Chondrocyte (in vitro differentiated cells): ENCODE results near the gene HSF5. TPM values are rescaled to one million over a fixed set of nuclear protein-coding genes. Genes with fewer than 3 reads are reported as not detected.
"Not testable (repeated sequence)": the region's sequence is repeated elsewhere in the genome, so short reads cannot be mapped to it uniquely, and the experiment has no call there.

Experiments
- DNase-seq: peaks from one replicate; pipeline ENCODE4 v3.0.0; 2021; ENCODE audit warnings: mixed read lengths, low spot score
- H3K27ac Mint-ChIP-seq: one replicate; pipeline ENCODE4 v1.8.0; 2021; ENCODE audit warnings: mild to moderate bottlenecking, moderate library complexity, mixed read lengths; ENCODE audit not compliant: unreplicated experiment
- H3K27me3 Mint-ChIP-seq: 2 replicates; pipeline ENCODE4 v1.8.0; 2021; ENCODE audit warnings: low read depth, mixed read lengths
- H3K36me3 Mint-ChIP-seq: 2 replicates; pipeline ENCODE4 v1.8.0; 2021; ENCODE audit warnings: low read depth, mixed read lengths
- H3K4me1 Mint-ChIP-seq: 2 replicates; pipeline ENCODE4 v1.8.0; 2021; ENCODE audit warnings: low read depth, mild to moderate bottlenecking, mixed read lengths
- H3K4me3 Mint-ChIP-seq: one replicate; pipeline ENCODE4 v1.8.0; 2021; ENCODE audit warnings: mild to moderate bottlenecking, moderate library complexity, mixed read lengths; ENCODE audit not compliant: unreplicated experiment
- H3K9me3 Mint-ChIP-seq: 2 replicates; pipeline ENCODE4 v1.8.0; 2021; ENCODE audit warnings: low read depth, mixed read lengths
- CTCF ChIP-seq: fragments of 200-600 bp; sonication (generic); IDR thresholded peaks from 2 replicates; pipeline ENCODE4 v1.5.0; 2021; ENCODE audit warnings: antibody characterized with exemption, mild to moderate bottlenecking, moderate library complexity
- total RNA-seq: library from RNA; stranded (reverse); gene quantifications from 3 replicates; pipeline ENCODE4 v1.2.1, GENCODE V29; 2021

The HSF5 gene
- total RNA-seq, 1 donor from 2014 or later: not detected

GRCh38 chr17:58492238-58493121 is 4.3 kb upstream of the HSF5 start:
- no peak for DNase-seq
- H3K36me3 Mint-ChIP-seq: peaks cover 49% of the 10 kb centered on the region
- no peak overlapping the region for H3K4me3 Mint-ChIP-seq
- H3K27ac Mint-ChIP-seq: no peak overlapping the region
- no peak for TF ChIP-seq CTCF
- H3K9me3 Mint-ChIP-seq: no peaks in the 10 kb centered on the region
- no peaks in the 10 kb centered on the region for H3K27me3 Mint-ChIP-seq
- H3K4me1 Mint-ChIP-seq: no peaks in the 10 kb centered on the region

- no peak for TF ChIP-seq CTCF
Measured at GRCh38 chr17:58491510-58492045, 3.4 kb upstream of the HSF5 start.

GRCh38 chr17:58488428-58488890 is 251 bp upstream of the HSF5 start:
- no peak overlapping the region for H3K4me3 Mint-ChIP-seq
- no peaks in the 10 kb centered on the region for H3K27me3 Mint-ChIP-seq
- TF ChIP-seq CTCF: no peak
- no peaks in the 10 kb centered on the region for H3K9me3 Mint-ChIP-seq
- no peaks in the 10 kb centered on the region for H3K4me1 Mint-ChIP-seq
- H3K27ac Mint-ChIP-seq: no peak overlapping the region
- no peak for DNase-seq
- H3K36me3 Mint-ChIP-seq: peaks cover 26% of the 10 kb centered on the region

More at GRCh38 chr17:58491510-58492045, 3.4 kb upstream of the HSF5 start:
- H3K36me3 Mint-ChIP-seq: peaks cover 48% of the 10 kb centered on the region
- H3K9me3 Mint-ChIP-seq: no peaks in the 10 kb centered on the region
- DNase-seq: no peak
- no peak overlapping the region for H3K4me3 Mint-ChIP-seq
- H3K27me3 Mint-ChIP-seq: no peaks in the 10 kb centered on the region
- no peaks in the 10 kb centered on the region for H3K4me1 Mint-ChIP-seq
- H3K27ac Mint-ChIP-seq: no peak overlapping the region

- Mint-ChIP-seq H3K27me3 (no peaks in the 10 kb centered on the region), H3K4me3 (no peak overlapping the region), H3K36me3 (peaks cover 7% of the 10 kb centered on the region), H3K9me3 (no peaks in the 10 kb centered on the region), H3K4me1 (no peaks in the 10 kb centered on the region), H3K27ac (no peak overlapping the region)
- no peak for TF ChIP-seq CTCF
- DNase-seq: no peak
Measured at GRCh38 chr17:58484600-58484999, 3.6 kb downstream of the HSF5 start.

GRCh38 chr17:58481798-58482197 is 6.4 kb downstream of the HSF5 start:
- not testable (repeated sequence) for H3K4me3 Mint-ChIP-seq, H3K27me3 Mint-ChIP-seq, DNase-seq, H3K36me3 Mint-ChIP-seq, H3K27ac Mint-ChIP-seq, H3K9me3 Mint-ChIP-seq, H3K4me1 Mint-ChIP-seq
